HG03060 (cell line): ENCODE results near the gene SKAP1.

Experiments used
- ATAC-seq: cut with Tn5 transposase; IDR thresholded peaks from one replicate; pipeline ENCODE4 v1.9.1; 2021; ENCODE audit warnings: low read depth, moderate number of reproducible peaks; ENCODE audit not compliant: unreplicated experiment

The SKAP1 gene

GRCh38 chr17:48095611-48096010 is 334.4 kb downstream of the SKAP1 start:
- ATAC-seq = no peak

GRCh38 chr17:48093341-48094045 is 336.5 kb downstream of the SKAP1 start:
- no peak for ATAC-seq

DNA sequence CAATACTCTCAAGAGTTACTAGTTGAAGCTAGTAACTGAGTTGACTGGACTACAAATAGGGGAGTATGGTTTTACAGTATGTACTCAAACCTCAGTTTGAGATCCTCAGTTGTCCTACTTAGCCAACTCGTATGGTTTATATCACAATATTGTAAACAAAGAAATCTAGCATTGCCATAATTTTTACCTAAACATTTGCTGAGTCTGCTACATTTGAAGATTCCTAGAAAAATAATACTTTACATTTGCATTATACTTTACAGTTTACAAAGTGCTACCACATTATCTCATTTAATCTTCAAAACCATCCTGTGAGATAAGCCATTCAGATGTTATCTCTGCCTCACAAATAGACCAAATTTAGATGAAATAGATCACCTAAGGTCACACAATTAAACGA is 345.1 kb downstream of the SKAP1 start:
- no peak for ATAC-seq
